Osteoblast (primary cell): Measurements from ENCODE around the gene SH2D5. TPM values are rescaled to one million over a fixed set of nuclear protein-coding genes. Genes with fewer than 3 reads are reported as not detected.

ENCODE experiments used
- DNase-seq: peaks from one replicate; pipeline ENCODE4 v3.0.0; 2011; ENCODE audit warnings: low spot score, mixed read lengths; ENCODE audit not compliant: insufficient read length; ENCODE audit errors: missing footprints
- H2AFZ ChIP-seq: 2 replicates; pipeline ENCODE4 v1.6.0; 2011; ENCODE audit warnings: mild to moderate bottlenecking, low read length
- H3K27ac ChIP-seq: 2 replicates; pipeline ENCODE4 v1.5.1; 2011; ENCODE audit warnings: mild to moderate bottlenecking, low read depth, low read length, moderate library complexity
- H3K27me3 ChIP-seq: 2 replicates; pipeline ENCODE4 v1.6.0; 2012; ENCODE audit warnings: mild to moderate bottlenecking, control low read depth, inconsistent platforms, low read length, moderate library complexity; ENCODE audit not compliant: insufficient read depth
- H3K36me3 ChIP-seq: 2 replicates; pipeline ENCODE4 v1.5.1; 2011; ENCODE audit warnings: mild to moderate bottlenecking, low read length, control low read depth, moderate library complexity; ENCODE audit not compliant: insufficient read depth
- H3K4me1 ChIP-seq: 2 replicates; pipeline ENCODE4 v1.5.1; 2011; ENCODE audit warnings: mild to moderate bottlenecking, low read length, control low read depth, moderate library complexity; ENCODE audit not compliant: insufficient read depth
- H3K4me2 ChIP-seq: 2 replicates; pipeline ENCODE4 v1.6.0; 2011; ENCODE audit warnings: mild to moderate bottlenecking, low read length; ENCODE audit not compliant: insufficient read depth
- H3K4me3 ChIP-seq: fragments of 200-600 bp; sonication (generic); 3 replicates; pipeline ENCODE4 v1.5.1; 2012; ENCODE audit warnings: mild to moderate bottlenecking, low read length, inconsistent platforms; ENCODE audit not compliant: insufficient read depth
- H3K79me2 ChIP-seq: 2 replicates; pipeline ENCODE4 v1.6.0; 2012; ENCODE audit warnings: mild to moderate bottlenecking, low read length, control low read depth, inconsistent platforms; ENCODE audit not compliant: insufficient read depth
- H3K9me3 ChIP-seq: 2 replicates; pipeline ENCODE4 v1.5.1; 2011; ENCODE audit warnings: low read depth, low read length, control low read depth
- H4K20me1 ChIP-seq: 2 replicates; pipeline ENCODE4 v1.6.0; 2012; ENCODE audit warnings: mild to moderate bottlenecking, low read length, control low read depth; ENCODE audit not compliant: insufficient read depth
- total RNA-seq: library from RNA; depleted of rRNA; stranded (reverse); fragments of >200 nt; gene quantifications from 2 replicates; pipeline ENCODE4 v1.2.3, GENCODE V29; 2012
- TF ChIP-seq, protein P1 (sequence below): IDR thresholded peaks from 2 replicates; pipeline ENCODE4 v1.5.1; 2011; ENCODE audit warnings: mild to moderate bottlenecking, low read depth, low read length, moderate library complexity; ENCODE audit errors: extremely low read depth

The SH2D5 gene
- total RNA-seq, 1 donor: 1.4 TPM

DNA sequence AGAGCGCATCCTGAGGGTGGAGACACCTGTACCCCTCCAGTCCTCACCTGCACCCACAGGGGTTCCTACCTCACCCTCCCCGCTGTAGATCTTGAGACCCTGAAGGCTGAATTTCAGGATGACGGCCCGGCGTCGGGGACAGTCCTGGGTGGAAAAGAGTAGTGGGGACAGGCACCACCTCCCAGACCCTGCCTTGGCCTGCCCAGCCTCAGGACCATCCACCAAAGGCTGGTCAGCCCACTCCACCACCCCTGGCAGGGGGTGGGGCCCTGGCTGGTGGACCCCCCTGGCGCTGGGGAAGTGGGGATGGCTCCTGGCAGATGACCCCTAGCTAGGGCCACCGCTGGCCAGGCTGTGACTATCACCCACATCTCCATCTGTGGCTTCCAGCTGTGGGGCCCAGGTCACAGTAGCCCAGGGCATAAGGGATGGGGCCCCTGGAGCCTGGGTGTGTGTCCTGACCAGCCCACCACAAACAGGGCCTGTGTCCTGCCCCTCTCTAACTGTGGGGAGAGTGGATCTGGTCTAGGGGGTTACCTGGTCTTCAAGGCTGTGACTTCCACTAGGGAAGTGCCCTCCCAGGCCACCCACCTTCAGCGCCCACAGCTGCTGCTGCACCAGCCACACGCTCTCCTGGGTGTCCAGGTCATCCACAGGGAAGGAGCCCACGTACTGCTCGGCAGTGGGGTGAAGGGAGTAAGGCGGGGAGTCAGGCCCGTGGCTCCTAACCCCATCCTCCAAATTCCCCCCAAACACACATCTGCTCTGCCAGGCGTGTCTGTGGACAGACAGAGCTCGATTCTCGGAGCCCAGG, 5.4 kb downstream of the SH2D5 start:
- Histone ChIP-seq H2AFZ (no peak overlapping the region), H3K27ac (no peak overlapping the region), H3K4me3 (no peak overlapping the region), H3K9me3 (no peaks in the 10 kb centered on the region), H3K4me2 (no peak overlapping the region), H3K36me3 (no peaks in the 10 kb centered on the region), H3K79me2 (no peaks in the 10 kb centered on the region), H3K4me1 (peaks cover under 1% of the 10 kb centered on the region), H3K27me3 (peaks cover 28% of the 10 kb centered on the region), H4K20me1 (peaks cover 5% of the 10 kb centered on the region)
- TF ChIP-seq, protein P1, sequence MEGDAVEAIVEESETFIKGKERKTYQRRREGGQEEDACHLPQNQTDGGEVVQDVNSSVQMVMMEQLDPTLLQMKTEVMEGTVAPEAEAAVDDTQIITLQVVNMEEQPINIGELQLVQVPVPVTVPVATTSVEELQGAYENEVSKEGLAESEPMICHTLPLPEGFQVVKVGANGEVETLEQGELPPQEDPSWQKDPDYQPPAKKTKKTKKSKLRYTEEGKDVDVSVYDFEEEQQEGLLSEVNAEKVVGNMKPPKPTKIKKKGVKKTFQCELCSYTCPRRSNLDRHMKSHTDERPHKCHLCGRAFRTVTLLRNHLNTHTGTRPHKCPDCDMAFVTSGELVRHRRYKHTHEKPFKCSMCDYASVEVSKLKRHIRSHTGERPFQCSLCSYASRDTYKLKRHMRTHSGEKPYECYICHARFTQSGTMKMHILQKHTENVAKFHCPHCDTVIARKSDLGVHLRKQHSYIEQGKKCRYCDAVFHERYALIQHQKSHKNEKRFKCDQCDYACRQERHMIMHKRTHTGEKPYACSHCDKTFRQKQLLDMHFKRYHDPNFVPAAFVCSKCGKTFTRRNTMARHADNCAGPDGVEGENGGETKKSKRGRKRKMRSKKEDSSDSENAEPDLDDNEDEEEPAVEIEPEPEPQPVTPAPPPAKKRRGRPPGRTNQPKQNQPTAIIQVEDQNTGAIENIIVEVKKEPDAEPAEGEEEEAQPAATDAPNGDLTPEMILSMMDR: no peak
- DNase-seq: peak; percentile 72

DNA sequence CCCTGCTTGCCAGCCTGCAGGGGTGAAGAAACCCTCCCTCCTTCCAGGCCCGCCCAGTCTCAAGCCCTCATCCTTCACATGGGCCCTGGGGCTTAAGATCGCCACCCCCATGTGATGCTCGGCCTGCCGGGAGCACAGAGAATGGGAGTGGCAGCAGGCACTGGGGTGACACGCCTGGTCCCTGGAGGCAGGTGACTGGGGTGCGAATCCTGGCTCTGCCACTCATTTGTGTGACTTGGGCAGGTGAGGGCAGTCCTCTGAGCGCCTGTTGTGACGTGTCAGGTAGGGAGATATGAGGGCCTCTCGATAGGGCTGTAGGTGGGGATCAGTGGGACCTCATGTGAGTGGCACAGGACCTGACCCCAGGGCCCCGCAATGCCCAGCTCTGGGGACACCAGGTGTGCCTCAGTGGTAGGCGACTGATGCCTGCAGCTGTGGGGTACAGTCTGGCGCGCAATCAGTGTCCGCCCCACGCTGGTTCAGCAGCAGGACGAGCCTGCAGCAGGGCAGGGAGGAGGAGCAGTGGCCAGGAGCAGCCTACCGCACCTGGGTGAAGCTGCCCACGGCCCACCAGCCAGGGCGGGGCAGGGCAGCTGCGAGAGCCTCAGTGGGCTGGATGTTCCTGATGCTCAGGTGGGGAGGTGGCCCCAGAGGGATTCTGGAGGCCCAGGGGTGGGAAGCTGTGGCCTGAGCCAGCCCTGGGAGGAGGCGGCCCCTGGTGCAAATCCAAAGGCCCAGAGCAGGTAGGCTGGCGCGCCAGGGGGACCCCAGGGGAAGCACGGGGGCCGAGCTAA, 6.2 kb downstream of the SH2D5 start:
- no peaks in the 10 kb centered on the region for H3K9me3 ChIP-seq

DNA sequence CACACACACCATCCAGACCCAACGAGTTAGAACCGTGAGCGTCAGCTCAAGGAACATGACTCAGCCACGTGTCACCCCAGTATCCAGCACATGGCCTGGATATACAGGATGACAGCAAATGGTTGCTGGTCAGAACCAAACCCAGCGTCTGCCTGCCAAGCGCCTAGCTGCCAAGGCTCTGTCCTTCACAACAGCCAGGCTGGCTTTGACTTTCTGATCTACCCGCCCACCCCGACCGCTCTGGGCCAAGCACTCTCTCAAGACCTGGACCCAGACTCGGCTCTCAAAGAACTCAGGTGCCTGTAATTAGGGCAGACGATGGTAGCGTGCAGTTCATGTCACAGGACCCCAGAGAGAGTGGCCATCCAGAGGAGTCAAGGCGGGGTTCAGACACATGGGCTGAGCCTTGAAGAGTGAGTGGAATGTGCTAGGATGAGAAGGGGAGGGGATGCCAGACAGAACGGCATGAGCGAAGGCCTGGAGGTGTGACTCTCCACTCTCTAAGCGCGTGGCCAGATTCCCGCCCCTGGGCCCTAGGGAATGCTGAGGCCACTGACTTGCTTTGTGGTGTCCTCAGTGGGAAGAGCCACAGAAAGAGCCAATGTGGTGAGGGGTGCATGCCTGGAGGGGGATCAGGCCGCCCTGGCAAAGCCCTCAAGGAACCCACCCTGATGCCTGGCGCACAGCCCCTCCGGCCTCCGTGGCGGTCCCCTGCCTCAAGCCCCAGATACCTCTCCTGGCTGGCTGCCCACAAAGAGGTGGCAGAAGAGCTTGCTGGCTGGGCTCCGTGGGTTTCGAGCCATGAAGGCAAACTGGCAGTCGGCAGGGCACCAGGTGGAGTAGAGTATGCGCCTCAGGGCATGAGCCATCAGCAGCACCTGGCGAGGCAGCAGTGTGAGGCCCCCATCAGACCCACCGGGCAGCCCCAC, 7.0 kb downstream of the SH2D5 start:
- Histone ChIP-seq H4K20me1 (no peaks in the 10 kb centered on the region), H3K9me3 (no peaks in the 10 kb centered on the region), H3K79me2 (no peaks in the 10 kb centered on the region), H3K27me3 (peaks cover 18% of the 10 kb centered on the region), H3K4me2 (no peak overlapping the region), H3K4me1 (no peaks in the 10 kb centered on the region), H3K4me3 (no peak overlapping the region), H2AFZ (no peak overlapping the region), H3K36me3 (no peaks in the 10 kb centered on the region), H3K27ac (no peak overlapping the region)
- peak; percentile 95 for DNase-seq
- TF ChIP-seq, protein P1: no peak

More for the DNA sequence above, 6.2 kb downstream of the SH2D5 start:
- peaks cover 5% of the 10 kb centered on the region for H4K20me1 ChIP-seq
- TF ChIP-seq, protein P1: no peak
- DNase-seq: peak; percentile 65
- H3K79me2 ChIP-seq: no peaks in the 10 kb centered on the region
- H3K27me3 ChIP-seq: peaks cover 26% of the 10 kb centered on the region
- H3K36me3 ChIP-seq: no peaks in the 10 kb centered on the region
- no peak overlapping the region for H3K4me2 ChIP-seq
- H3K27ac ChIP-seq: no peak overlapping the region
- no peaks in the 10 kb centered on the region for H3K4me1 ChIP-seq
- H3K4me3 ChIP-seq: no peak overlapping the region
- no peak overlapping the region for H2AFZ ChIP-seq
